Measurements from ENCODE around the gene ENDOD1.

Gene ENDOD1

DNA sequence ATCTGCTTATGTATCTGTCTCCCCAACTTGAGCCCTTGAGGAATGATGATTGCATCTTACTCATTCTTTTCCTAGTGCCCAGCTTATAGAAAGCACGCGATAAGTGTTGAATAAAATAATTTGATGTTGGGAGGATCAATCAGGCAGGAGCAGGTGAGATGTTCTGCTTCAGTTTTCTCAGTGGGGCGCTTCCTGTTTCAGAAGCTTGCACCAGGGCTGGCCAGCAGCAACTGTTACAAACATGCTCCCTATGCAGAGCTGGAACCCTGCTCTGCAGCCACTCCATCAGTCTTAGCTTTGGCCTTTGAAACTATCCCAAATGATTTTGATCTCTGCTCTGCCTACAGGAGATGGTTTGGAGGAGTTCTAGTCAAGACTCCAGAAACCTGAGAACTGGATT, 3.9 kb downstream of the ENDOD1 start:
- CTCF ChIA-PET = interaction anchor here (0.9 to 8.1 kb wide), 6 partner anchors 12 to 58 kb away, joined by 4 to 123 read pairs (median 6); partner anchors contain the start of gene SRSF8
- Histone ChIP-seq H3K4me1 (ENCODE audit: control extremely low read depth in 1 of 4, control insufficient read depth in 4 of 4, insufficient read depth in 4 of 4, low read length in 3 of 4) (peaks cover 5 to 21% (median 14%) of the 10 kb centered on the region in 4 experiments), H3K36me3 (ENCODE audit: control insufficient read depth in 4 of 4, insufficient read depth in 4 of 4, low read length in 3 of 4) (peaks cover 0 to 5% (median 0%) of the 10 kb centered on the region in 4 experiments), H3K9me3 (ENCODE audit: control extremely low read depth in 1 of 5, control insufficient read depth in 4 of 5, insufficient read depth in 2 of 5, low read depth in 1 of 5, low read length in 4 of 5) (no peaks in the 10 kb centered on the region), H3K4me3 (ENCODE audit: control insufficient read depth in 1 of 7, extremely low read depth in 1 of 7, insufficient read depth in 4 of 7, low read depth in 2 of 7, low read length in 6 of 7) (no peak overlapping the region), H3K27ac (ENCODE audit: insufficient read depth in 1 of 2, low read depth in 1 of 2, low read length in 2 of 2, poor library complexity in 1 of 2, severe bottlenecking in 2 of 2) (no peak overlapping the region), H3K27me3 (replicated peaks in 2 of 5; ENCODE audit: control insufficient read depth in 4 of 5, insufficient read depth in 5 of 5, low read length in 4 of 5) (no peaks in the 10 kb centered on the region)
- WGBS (ENCODE audit: insufficient coverage) = 75% methylated on average over 1 of the region's 3 CpGs
- POLR2A ChIA-PET = no interaction called here
- no peak for DNase-seq

DNA sequence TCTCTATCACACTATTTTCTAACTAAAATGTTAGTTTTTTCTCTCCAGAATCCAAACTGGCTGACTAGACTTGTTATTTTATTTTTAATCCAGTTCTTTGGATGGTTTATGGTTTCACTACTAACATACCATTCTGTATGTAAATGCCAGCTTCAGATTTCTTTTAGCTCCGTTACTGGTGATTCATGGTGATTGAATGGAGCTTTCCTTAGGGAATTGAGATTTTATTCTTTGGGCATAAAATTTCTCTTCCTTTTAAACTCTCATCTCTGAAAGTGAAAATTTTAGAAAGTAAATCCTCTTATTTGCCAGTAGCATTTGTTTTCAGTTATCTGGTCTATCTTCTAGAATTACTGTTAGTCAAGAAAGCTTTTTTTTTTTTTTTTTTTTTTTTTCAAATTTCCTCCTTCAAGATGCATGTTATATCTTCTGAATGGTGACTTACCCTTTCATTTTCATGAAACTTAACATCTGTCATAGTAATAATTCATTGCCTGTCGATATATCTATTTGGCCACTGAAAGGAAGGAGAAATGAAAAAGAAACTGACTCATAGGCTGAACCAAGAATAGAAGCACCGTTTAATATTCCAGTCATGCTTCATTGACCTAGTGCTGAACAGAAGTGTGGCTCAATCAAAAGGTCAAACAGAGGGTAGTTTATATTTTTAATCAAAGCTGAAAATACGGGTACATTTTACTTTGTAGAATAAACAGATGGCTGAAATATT, 6.4 kb downstream of the ENDOD1 start:
- H3K27ac ChIP-seq (ENCODE audit: insufficient read depth in 1 of 2, low read depth in 1 of 2, low read length in 2 of 2, poor library complexity in 1 of 2, severe bottlenecking in 2 of 2) = no peak overlapping the region
- CTCF ChIA-PET = interaction anchor here (1.2 to 8.1 kb wide), 3 partner anchors 9 to 40 kb away, joined by 3 to 64 read pairs (median 5); no protein-coding TSS in a partner anchor
- POLR2A ChIA-PET = no interaction called here

DNA sequence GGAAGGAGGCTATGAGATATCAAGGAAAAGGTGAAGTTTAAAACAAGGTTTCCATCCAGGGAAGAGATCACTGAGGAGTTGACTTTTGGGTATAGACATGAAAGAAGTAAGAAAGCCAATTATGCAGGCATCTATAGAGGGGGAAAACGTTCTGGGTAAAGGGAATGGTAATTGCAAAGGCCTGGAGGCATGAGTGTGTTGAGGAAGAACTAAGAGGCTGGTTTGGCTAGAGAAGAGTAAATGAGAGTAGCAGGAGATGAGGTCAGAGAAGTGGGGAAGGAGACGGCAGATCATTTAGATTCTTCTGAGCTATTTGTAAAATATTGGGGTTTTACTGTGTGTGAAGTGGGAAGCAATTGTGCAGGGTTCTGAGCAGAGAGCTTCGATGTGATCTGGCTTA, 7.6 kb downstream of the ENDOD1 start:
- CTCF ChIA-PET = interaction anchor here (1.2 to 1.4 kb wide), 2 partner anchors 35 to 38 kb away, joined by 3 to 4 read pairs; no protein-coding TSS in a partner anchor
- 98% methylated on average over 3 of the region's 3 CpGs for WGBS (ENCODE audit: insufficient coverage)

More for the DNA sequence above, 6.4 kb downstream of the ENDOD1 start:
- peak in 1 of 3 donors; percentile 29 for DNase-seq
- H3K36me3 ChIP-seq (ENCODE audit: control insufficient read depth in 4 of 4, insufficient read depth in 4 of 4, low read length in 3 of 4) = peaks cover 0 to 5% (median 0%) of the 10 kb centered on the region in 4 experiments
- H3K4me1 ChIP-seq (ENCODE audit: control extremely low read depth in 1 of 4, control insufficient read depth in 4 of 4, insufficient read depth in 4 of 4, low read length in 3 of 4) = peaks cover 0 to 1% (median under 1%) of the 10 kb centered on the region in 4 experiments
- no peaks in the 10 kb centered on the region for H3K9me3 ChIP-seq (ENCODE audit: control extremely low read depth in 1 of 5, control insufficient read depth in 4 of 5, insufficient read depth in 2 of 5, low read depth in 1 of 5, low read length in 4 of 5)
- H3K27me3 ChIP-seq (replicated peaks in 2 of 5; ENCODE audit: control insufficient read depth in 4 of 5, insufficient read depth in 5 of 5, low read length in 4 of 5) = no peaks in the 10 kb centered on the region
- no peak overlapping the region for H3K4me3 ChIP-seq (ENCODE audit: control insufficient read depth in 1 of 7, extremely low read depth in 1 of 7, insufficient read depth in 4 of 7, low read depth in 2 of 7, low read length in 6 of 7)
- WGBS (ENCODE audit: insufficient coverage) = no CpG with 5 or more reads among the region's 4 CpGs

DNA sequence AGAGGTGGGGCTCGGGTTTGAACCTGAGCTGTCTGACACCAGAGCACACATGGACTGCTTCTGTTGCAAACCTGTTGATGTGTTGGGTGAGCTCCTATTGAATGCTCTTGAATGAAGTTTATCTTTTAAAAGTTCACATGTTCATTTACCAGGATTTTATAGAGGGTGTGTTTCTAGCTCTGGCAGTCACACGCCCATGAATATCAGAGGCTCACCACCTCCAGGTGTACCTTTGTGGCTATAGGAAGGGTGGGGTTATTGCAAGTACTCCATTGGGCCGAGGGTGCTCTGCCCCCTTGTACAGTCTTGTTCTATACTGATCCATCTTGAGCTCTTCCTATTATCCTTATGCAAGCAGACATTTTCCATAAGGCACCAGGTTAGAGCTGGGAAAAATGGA, 9.2 kb downstream of the ENDOD1 start:
- no peak overlapping the region for H3K4me3 ChIP-seq (ENCODE audit: control insufficient read depth in 1 of 7, extremely low read depth in 1 of 7, insufficient read depth in 4 of 7, low read depth in 2 of 7, low read length in 6 of 7)
- no peak overlapping the region for H3K27ac ChIP-seq (ENCODE audit: insufficient read depth in 1 of 2, low read depth in 1 of 2, low read length in 2 of 2, poor library complexity in 1 of 2, severe bottlenecking in 2 of 2)
- CTCF ChIA-PET = interaction anchor here (0.6 to 2.6 kb wide), 3 partner anchors 8 to 786 kb away, joined by 3 to 7 read pairs (median 6); partner anchors contain the start of gene ENDOD1
- DNase-seq = no peak
- H3K27me3 ChIP-seq (replicated peaks in 2 of 5; ENCODE audit: control insufficient read depth in 4 of 5, insufficient read depth in 5 of 5, low read length in 4 of 5) = no peaks in the 10 kb centered on the region
- POLR2A ChIA-PET = no interaction called here
- H3K4me1 ChIP-seq (ENCODE audit: control extremely low read depth in 1 of 4, control insufficient read depth in 4 of 4, insufficient read depth in 4 of 4, low read length in 3 of 4) = peaks cover 0 to 2% (median 0%) of the 10 kb centered on the region in 4 experiments
- peaks cover 0 to 5% (median 0%) of the 10 kb centered on the region in 4 experiments for H3K36me3 ChIP-seq (ENCODE audit: control insufficient read depth in 4 of 4, insufficient read depth in 4 of 4, low read length in 3 of 4)
- 100% methylated on average over 2 of the region's 3 CpGs for WGBS (ENCODE audit: insufficient coverage)
- no peaks in the 10 kb centered on the region for H3K9me3 ChIP-seq (ENCODE audit: control extremely low read depth in 1 of 5, control insufficient read depth in 4 of 5, insufficient read depth in 2 of 5, low read depth in 1 of 5, low read length in 4 of 5)

More for the DNA sequence above, 7.6 kb downstream of the ENDOD1 start:
- no peak overlapping the region for H3K27ac ChIP-seq (ENCODE audit: insufficient read depth in 1 of 2, low read depth in 1 of 2, low read length in 2 of 2, poor library complexity in 1 of 2, severe bottlenecking in 2 of 2)
- no peaks in the 10 kb centered on the region for H3K27me3 ChIP-seq (replicated peaks in 2 of 5; ENCODE audit: control insufficient read depth in 4 of 5, insufficient read depth in 5 of 5, low read length in 4 of 5)
- no peak for DNase-seq
- peaks cover 0 to 5% (median 0%) of the 10 kb centered on the region in 4 experiments for H3K36me3 ChIP-seq (ENCODE audit: control insufficient read depth in 4 of 4, insufficient read depth in 4 of 4, low read length in 3 of 4)
- no peaks in the 10 kb centered on the region for H3K4me1 ChIP-seq (ENCODE audit: control extremely low read depth in 1 of 4, control insufficient read depth in 4 of 4, insufficient read depth in 4 of 4, low read length in 3 of 4)
- POLR2A ChIA-PET = no interaction called here
- H3K4me3 ChIP-seq (ENCODE audit: control insufficient read depth in 1 of 7, extremely low read depth in 1 of 7, insufficient read depth in 4 of 7, low read depth in 2 of 7, low read length in 6 of 7) = no peak overlapping the region
- no peaks in the 10 kb centered on the region for H3K9me3 ChIP-seq (ENCODE audit: control extremely low read depth in 1 of 5, control insufficient read depth in 4 of 5, insufficient read depth in 2 of 5, low read depth in 1 of 5, low read length in 4 of 5)

DNA sequence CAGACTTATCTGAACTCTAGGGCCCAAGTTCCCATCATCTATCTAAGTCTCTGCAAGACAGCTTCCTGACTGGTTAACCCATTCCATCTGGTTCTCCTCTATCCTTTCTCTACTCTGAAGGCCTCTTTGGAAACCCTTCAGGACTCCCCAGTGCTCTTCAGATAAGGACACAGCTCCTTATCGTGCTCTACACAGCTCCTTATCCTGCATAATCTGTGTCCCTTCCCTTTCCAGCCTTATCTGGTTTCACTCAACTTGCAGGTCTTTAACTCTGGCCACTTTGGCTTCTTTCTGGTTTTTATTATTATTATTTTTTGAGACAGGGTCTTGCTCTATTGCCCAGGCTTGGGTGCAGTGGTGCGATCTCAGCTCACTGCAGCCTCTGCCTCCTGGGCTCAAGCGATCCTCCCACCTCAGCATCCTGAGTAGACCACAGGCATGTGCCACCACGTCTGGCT, 10.6 kb downstream of the ENDOD1 start:
- no peaks in the 10 kb centered on the region for H3K9me3 ChIP-seq (ENCODE audit: control extremely low read depth in 1 of 5, control insufficient read depth in 4 of 5, insufficient read depth in 2 of 5, low read depth in 1 of 5, low read length in 4 of 5)
- no peak overlapping the region for H3K27ac ChIP-seq (ENCODE audit: insufficient read depth in 1 of 2, low read depth in 1 of 2, low read length in 2 of 2, poor library complexity in 1 of 2, severe bottlenecking in 2 of 2)
- no peaks in the 10 kb centered on the region for H3K27me3 ChIP-seq (replicated peaks in 2 of 5; ENCODE audit: control insufficient read depth in 4 of 5, insufficient read depth in 5 of 5, low read length in 4 of 5)
- H3K36me3 ChIP-seq (ENCODE audit: control insufficient read depth in 4 of 4, insufficient read depth in 4 of 4, low read length in 3 of 4) = peaks cover 0 to 2% (median 0%) of the 10 kb centered on the region in 4 experiments
- ChIA-PET POLR2A (no interaction called here), CTCF (interaction anchor here (0.6 to 2.6 kb wide), 5 partner anchors 10 to 30 kb away, joined by 3 to 7 read pairs (median 3); partner anchors contain the start of gene ENDOD1)
- 80% methylated on average over 1 of the region's 4 CpGs for WGBS (ENCODE audit: insufficient coverage)
- H3K4me1 ChIP-seq (ENCODE audit: control extremely low read depth in 1 of 4, control insufficient read depth in 4 of 4, insufficient read depth in 4 of 4, low read length in 3 of 4) = peaks cover 0 to 2% (median 0%) of the 10 kb centered on the region in 4 experiments
- no peak overlapping the region for H3K4me3 ChIP-seq (ENCODE audit: control insufficient read depth in 1 of 7, extremely low read depth in 1 of 7, insufficient read depth in 4 of 7, low read depth in 2 of 7, low read length in 6 of 7)
- DNase-seq = no peak

DNA sequence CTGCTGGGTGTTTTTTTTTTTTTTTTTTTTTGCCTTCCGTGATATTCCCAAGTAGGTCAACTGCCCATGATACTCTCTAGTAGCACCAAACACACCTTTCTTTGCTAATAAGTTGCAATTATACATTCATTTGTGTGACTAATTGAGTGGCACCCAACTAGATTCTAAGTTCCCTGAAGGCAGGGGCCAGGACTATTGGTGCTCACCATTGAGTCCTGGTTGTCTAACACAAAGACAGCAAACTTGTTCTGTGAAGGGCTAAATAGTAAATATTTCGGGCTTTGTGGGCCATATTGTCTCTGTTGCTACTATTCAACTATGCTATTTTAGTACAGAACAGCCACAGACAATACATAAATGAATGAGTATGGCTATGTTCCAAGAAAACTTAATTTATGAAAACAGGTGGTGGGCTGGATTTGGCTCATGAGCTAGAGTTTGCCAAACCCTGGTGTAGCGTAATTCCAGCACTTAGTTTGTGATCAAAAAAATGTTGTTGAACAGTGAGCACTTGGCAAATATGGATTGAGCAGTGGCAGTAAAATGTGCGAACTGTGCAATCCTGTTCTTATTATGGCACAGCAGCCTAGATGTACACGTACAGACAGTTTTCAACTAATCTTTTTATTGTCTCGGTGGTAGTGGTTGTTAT, 11.3 kb downstream of the ENDOD1 start:
- Histone ChIP-seq H3K27me3 (replicated peaks in 2 of 5; ENCODE audit: control insufficient read depth in 4 of 5, insufficient read depth in 5 of 5, low read length in 4 of 5) (no peaks in the 10 kb centered on the region), H3K4me1 (ENCODE audit: control extremely low read depth in 1 of 4, control insufficient read depth in 4 of 4, insufficient read depth in 4 of 4, low read length in 3 of 4) (peaks cover 0 to 2% (median 0%) of the 10 kb centered on the region in 4 experiments), H3K27ac (ENCODE audit: insufficient read depth in 1 of 2, low read depth in 1 of 2, low read length in 2 of 2, poor library complexity in 1 of 2, severe bottlenecking in 2 of 2) (no peak overlapping the region), H3K4me3 (ENCODE audit: control insufficient read depth in 1 of 7, extremely low read depth in 1 of 7, insufficient read depth in 4 of 7, low read depth in 2 of 7, low read length in 6 of 7) (no peak overlapping the region), H3K36me3 (ENCODE audit: control insufficient read depth in 4 of 4, insufficient read depth in 4 of 4, low read length in 3 of 4) (peaks cover 0 to 2% (median 0%) of the 10 kb centered on the region in 4 experiments), H3K9me3 (ENCODE audit: control extremely low read depth in 1 of 5, control insufficient read depth in 4 of 5, insufficient read depth in 2 of 5, low read depth in 1 of 5, low read length in 4 of 5) (no peaks in the 10 kb centered on the region)
- DNase-seq = no peak
- ChIA-PET POLR2A (no interaction called here), CTCF (interaction anchor here (1.2 to 8.9 kb wide), 2 partner anchors 9 to 33 kb away, joined by 4 to 64 read pairs; partner anchors contain the start of gene ENDOD1)
- 100% methylated on average over 1 of the region's 6 CpGs for WGBS (ENCODE audit: insufficient coverage)
